Prostate gland (tissue), 2 donors: Measurements from ENCODE around the gene NDST3. TPM values are rescaled to one million over a fixed set of nuclear protein-coding genes. Genes with fewer than 3 reads are reported as not detected.

Experiments used
- DNase-seq: peaks from one replicate; pipeline ENCODE4 v3.0.0-alpha.2; 2019; ENCODE audit warnings: low spot score
- H3K27ac ChIP-seq, 2 donors: fragments of 200-600 bp; sonication (generic); 2 replicates each; pipeline ENCODE4 v1.5.1; 2017 to 2019
- H3K27me3 ChIP-seq: fragments of 200-600 bp; sonication (generic); replicated peaks from 2 replicates; pipeline ENCODE4 v1.5.1; 2019; ENCODE audit not compliant: insufficient read depth
- H3K36me3 ChIP-seq, 2 donors: fragments of 200-600 bp; sonication (generic); 1 replicate in 1 of 2; 2 replicates in 1 of 2; pipeline versions ENCODE4 v1.5.1 to v1.8.1; 2017 to 2019
- H3K4me1 ChIP-seq: fragments of 200-600 bp; sonication (generic); replicated peaks from 2 replicates; pipeline ENCODE4 v1.5.1; 2019
- H3K4me3 ChIP-seq, 2 donors: fragments of 200-600 bp; sonication (generic); 2 replicates each; pipeline ENCODE4 v1.5.1; 2017 to 2019
- H3K9me3 ChIP-seq: fragments of 200-600 bp; sonication (generic); 2 replicates; pipeline ENCODE4 v1.5.1; 2017
- CTCF ChIP-seq, 4 experiments: fragments of 200-600 bp in 2 of 4; fragments of 450-650 bp in 2 of 4; sonication (generic) in 2 of 4; IDR thresholded peaks; 1 replicate in 3 of 4; 2 replicates in 1 of 4; pipeline ENCODE4 v1.5.1; 2016 to 2019; ENCODE audit warnings: antibody characterized with exemption in 4 of 4, mild to moderate bottlenecking in 2 of 4, moderate library complexity in 2 of 4
- POLR2A ChIP-seq: fragments of 450-650 bp; IDR thresholded peaks from one replicate; pipeline ENCODE4 v1.6.1; 2016; ENCODE audit warnings: antibody characterized with exemption, mild to moderate bottlenecking
- POLR2AphosphoS5 ChIP-seq: sonication (generic); formaldehyde crosslinking; IDR thresholded peaks from one replicate; pipeline ENCODE4 v1.6.1; 2017; ENCODE audit warnings: antibody characterized with exemption
- WGBS: methylation state at CpG from one replicate; pipeline ENCODE4 v1.1.5; 2018; 5-methylcytosine and 5-hydroxymethylcytosine counted together
- intact Hi-C: fragments of 100-400 bp; cut with DNase I; formaldehyde crosslinking; loops from one replicate; pipeline ENCODE4 v1.14.2; 2022
- total RNA-seq, 2 donors: library from RNA; depleted of rRNA; stranded (reverse); fragments of >200 nt; gene quantifications; one replicate each; pipeline ENCODE4 v1.1.0, GENCODE V29; 2016

NDST3 gene
- total RNA-seq, 2 donors from 2014 or later = 0.05 TPM; not detected in 1

- no peaks in the 10 kb centered on the region for H3K4me1 ChIP-seq
- H3K4me3 ChIP-seq = no peak overlapping the region
- no peaks in the 10 kb centered on the region for H3K9me3 ChIP-seq
- TF ChIP-seq POLR2AphosphoS5 (no peak), CTCF (IDR thresholded peaks at IDR 0.05) (no peak), POLR2A (no peak)
- H3K27me3 ChIP-seq = no peaks in the 10 kb centered on the region
- H3K27ac ChIP-seq = no peak overlapping the region
- intact Hi-C loops = no loop called here
- no peaks in the 10 kb centered on the region for H3K36me3 ChIP-seq
- WGBS = 86% methylated on average over 3 of the region's 3 CpGs
- DNase-seq = no peak
Observed at GRCh38 chr4:118213101-118213500, 178.8 kb downstream of the NDST3 start.

- no peak for DNase-seq
- no peaks in the 10 kb centered on the region for H3K9me3 ChIP-seq
- H3K36me3 ChIP-seq = no peaks in the 10 kb centered on the region
- H3K4me3 ChIP-seq = no peak overlapping the region
- no peaks in the 10 kb centered on the region for H3K27me3 ChIP-seq
- no peak overlapping the region for H3K27ac ChIP-seq
- 94% methylated on average over 2 of the region's 2 CpGs for whole genome bisulfite sequencing
- no peaks in the 10 kb centered on the region for H3K4me1 ChIP-seq
- intact Hi-C loops = no loop called here
- TF ChIP-seq POLR2A = no peak
- no peak for TF ChIP-seq CTCF (IDR thresholded peaks at IDR 0.05)
Observed at GRCh38 chr4:118215826-118216225, 181.5 kb downstream of the NDST3 start.

GRCh38 chr4:118221227-118221800 is 187.0 kb downstream of the NDST3 start:
- WGBS = 31% methylated on average over 2 of the region's 2 CpGs
- DNase-seq = no peak
- TF ChIP-seq CTCF (IDR thresholded peaks at IDR 0.05) = no peak
- no peak for TF ChIP-seq POLR2A
- no peak for TF ChIP-seq POLR2AphosphoS5
- H3K36me3 ChIP-seq = no peaks in the 10 kb centered on the region
- H3K4me3 ChIP-seq = no peak overlapping the region
- no peaks in the 10 kb centered on the region for H3K9me3 ChIP-seq
- H3K4me1 ChIP-seq = no peaks in the 10 kb centered on the region
- H3K27me3 ChIP-seq = no peaks in the 10 kb centered on the region
- no peak overlapping the region for H3K27ac ChIP-seq
- intact Hi-C loops = no loop called here

GRCh38 chr4:118224243-118224829 is 190.1 kb downstream of the NDST3 start:
- WGBS = 9% methylated on average over 3 of the region's 3 CpGs

More at GRCh38 chr4:118224243-118224829, 190.1 kb downstream of the NDST3 start:
- no peaks in the 10 kb centered on the region for H3K36me3 ChIP-seq
- no peak overlapping the region for H3K4me3 ChIP-seq
- H3K4me1 ChIP-seq = no peaks in the 10 kb centered on the region
- H3K27ac ChIP-seq = no peak overlapping the region
- intact Hi-C loops = no loop called here
- TF ChIP-seq CTCF (IDR thresholded peaks at IDR 0.05) = peak in 3 of 4 experiments; percentile 28 to 55 (median 34)
- no peak for TF ChIP-seq POLR2A
- no peak for TF ChIP-seq POLR2AphosphoS5
- no peak for DNase-seq
- H3K9me3 ChIP-seq = no peaks in the 10 kb centered on the region
- no peaks in the 10 kb centered on the region for H3K27me3 ChIP-seq
